CD4-positive, alpha-beta T cell treated with Interferon alpha-2 for 1 hour (primary cell): ENCODE data around the gene TBC1D10A.
A peak's percentile ranks its signal among the peaks of the same experiment; 100 is the strongest.

ENCODE experiments used
- DNase-seq, 2 donors: peaks; one replicate each; pipeline ENCODE4 v3.0.0-alpha.2; 2020 to 2022

The TBC1D10A gene

GRCh38 chr22:30297991-30298701, 28.6 kb downstream of the TBC1D10A start:
- no peak for DNase-seq

GRCh38 chr22:30297276-30297990, 29.3 kb downstream of the TBC1D10A start:
- no peak for DNase-seq

GRCh38 chr22:30296833-30297232, 29.9 kb downstream of the TBC1D10A start:
- no peak for DNase-seq

- DNase-seq = no peak
Measured at GRCh38 chr22:30296324-30296723, 30.4 kb downstream of the TBC1D10A start.

- no peak for DNase-seq
Measured at GRCh38 chr22:30295576-30295975, 31.2 kb downstream of the TBC1D10A start.

- no peak for DNase-seq
Measured at GRCh38 chr22:30294830-30295229, 31.9 kb downstream of the TBC1D10A start.

GRCh38 chr22:30294066-30294465, 32.7 kb downstream of the TBC1D10A start:
- no peak for DNase-seq

GRCh38 chr22:30293026-30293425, 33.7 kb downstream of the TBC1D10A start:
- DNase-seq = no peak

GRCh38 chr22:30292069-30292970, 34.4 kb downstream of the TBC1D10A start:
- no peak for DNase-seq

GRCh38 chr22:30291058-30291892, 35.5 kb downstream of the TBC1D10A start:
- DNase-seq = no peak

GRCh38 chr22:30290342-30291057, 36.2 kb downstream of the TBC1D10A start:
- no peak for DNase-seq

- DNase-seq = no peak
Measured at GRCh38 chr22:30289980-30290313, 36.8 kb downstream of the TBC1D10A start.

- DNase-seq = peak; percentile 87 to 89
Measured at GRCh38 chr22:30289141-30289979, 37.4 kb downstream of the TBC1D10A start, which contains the start of gene CASTOR1. TSS of gene CASTOR1 (minus strand) at chr22:30289505. CDS start at chr22:30289497, 8 bp downstream.

- no peak for DNase-seq
Measured at GRCh38 chr22:30288419-30289140, 38.2 kb downstream of the TBC1D10A start.

- peak; percentile 88 to 91 for DNase-seq
Measured at GRCh38 chr22:30287648-30288418, 38.9 kb downstream of the TBC1D10A start.

- peak; percentile 83 to 88 for DNase-seq
Measured at GRCh38 chr22:30286813-30287647, 39.7 kb downstream of the TBC1D10A start.

- no peak for DNase-seq
Measured at GRCh38 chr22:30286331-30286730, 40.4 kb downstream of the TBC1D10A start.

GRCh38 chr22:30285846-30286200, 40.9 kb downstream of the TBC1D10A start:
- DNase-seq = no peak
